ENCODE data around the gene HS6ST3. TPM values are rescaled to one million over a fixed set of nuclear protein-coding genes. Genes with fewer than 3 reads are reported as not detected.

HS6ST3 gene
- total RNA-seq, 1 donor from 2014 or later = not detected

GRCh38 chr13:96297360-96297759 is 207.5 kb downstream of the HS6ST3 start:
- DNase-seq (ENCODE audit: low read depth in 2 of 2) = no peak

- DNase-seq (ENCODE audit: low read depth in 2 of 2) = no peak
These were observed 209.3 kb downstream of the HS6ST3 start for GRCh38 chr13:96299235-96299634.

GRCh38 chr13:96308568-96308967 is 218.7 kb downstream of the HS6ST3 start:
- no peak for DNase-seq (ENCODE audit: low read depth in 2 of 2)

- no peak for DNase-seq (ENCODE audit: low read depth in 2 of 2)
These were observed 225.1 kb downstream of the HS6ST3 start for GRCh38 chr13:96314974-96315373.

- DNase-seq (ENCODE audit: low read depth in 2 of 2) = no peak
These were observed 248.1 kb downstream of the HS6ST3 start for GRCh38 chr13:96338030-96338429.

- no peak for DNase-seq (ENCODE audit: low read depth in 2 of 2)
These were observed 252.4 kb downstream of the HS6ST3 start for GRCh38 chr13:96342286-96342685.

GRCh38 chr13:96342852-96343465 is 253.1 kb downstream of the HS6ST3 start:
- DNase-seq (ENCODE audit: low read depth in 2 of 2) = no peak

- no peak for DNase-seq (ENCODE audit: low read depth in 2 of 2)
These were observed 257.0 kb downstream of the HS6ST3 start for GRCh38 chr13:96346921-96347320.

GRCh38 chr13:96373597-96373996 is 283.7 kb downstream of the HS6ST3 start:
- DNase-seq (ENCODE audit: low read depth in 2 of 2) = no peak

- DNase-seq (ENCODE audit: low read depth in 2 of 2) = no peak
These were observed 287.9 kb downstream of the HS6ST3 start for GRCh38 chr13:96377835-96378234.

- DNase-seq (ENCODE audit: low read depth in 2 of 2) = no peak
These were observed 290.1 kb downstream of the HS6ST3 start for GRCh38 chr13:96379967-96380366.

GRCh38 chr13:96381681-96382080 is 291.8 kb downstream of the HS6ST3 start:
- no peak for DNase-seq (ENCODE audit: low read depth in 2 of 2)

- DNase-seq (ENCODE audit: low read depth in 2 of 2) = no peak
These were observed 298.7 kb downstream of the HS6ST3 start for GRCh38 chr13:96388598-96388997.

- DNase-seq (ENCODE audit: low read depth in 2 of 2) = no peak
These were observed 301.7 kb downstream of the HS6ST3 start for GRCh38 chr13:96391606-96392005.

GRCh38 chr13:96397807-96398206 is 307.9 kb downstream of the HS6ST3 start:
- no peak for DNase-seq (ENCODE audit: low read depth in 2 of 2)

GRCh38 chr13:96398486-96398885 is 308.6 kb downstream of the HS6ST3 start:
- DNase-seq (ENCODE audit: low read depth in 2 of 2) = no peak

- DNase-seq (ENCODE audit: low read depth in 2 of 2) = no peak
These were observed 313.3 kb downstream of the HS6ST3 start for GRCh38 chr13:96403241-96403640.

GRCh38 chr13:96403651-96404050 is 313.7 kb downstream of the HS6ST3 start:
- DNase-seq (ENCODE audit: low read depth in 2 of 2) = no peak

- DNase-seq (ENCODE audit: low read depth in 2 of 2) = no peak
These were observed 326.0 kb downstream of the HS6ST3 start for GRCh38 chr13:96415831-96416385.

- no peak for DNase-seq (ENCODE audit: low read depth in 2 of 2)
These were observed 328.2 kb downstream of the HS6ST3 start for GRCh38 chr13:96417939-96418685.

GRCh38 chr13:96421314-96421713 is 331.4 kb downstream of the HS6ST3 start:
- no peak for DNase-seq (ENCODE audit: low read depth in 2 of 2)

- DNase-seq (ENCODE audit: low read depth in 2 of 2) = no peak
These were observed 332.1 kb downstream of the HS6ST3 start for GRCh38 chr13:96422002-96422401.

- no peak for DNase-seq (ENCODE audit: low read depth in 2 of 2)
These were observed 336.3 kb downstream of the HS6ST3 start for GRCh38 chr13:96426167-96426566.

Measured in lung microvascular endothelial cell (primary cell).